GM19328 (cell line): ENCODE measurements around the gene LENG9.

Source experiments
- ATAC-seq: cut with Tn5 transposase; IDR thresholded peaks from one replicate; pipeline ENCODE4 v1.9.1; 2021; ENCODE audit warnings: mild to moderate bottlenecking, moderate library complexity; ENCODE audit not compliant: unreplicated experiment

The LENG9 gene

GRCh38 chr19:54444737-54445136 lies 18.8 kb downstream of the LENG9 start:
- ATAC-seq, result no peak

- ATAC-seq, result no peak
These were observed 22.9 kb downstream of the LENG9 start for GRCh38 chr19:54440641-54441040.

DNA sequence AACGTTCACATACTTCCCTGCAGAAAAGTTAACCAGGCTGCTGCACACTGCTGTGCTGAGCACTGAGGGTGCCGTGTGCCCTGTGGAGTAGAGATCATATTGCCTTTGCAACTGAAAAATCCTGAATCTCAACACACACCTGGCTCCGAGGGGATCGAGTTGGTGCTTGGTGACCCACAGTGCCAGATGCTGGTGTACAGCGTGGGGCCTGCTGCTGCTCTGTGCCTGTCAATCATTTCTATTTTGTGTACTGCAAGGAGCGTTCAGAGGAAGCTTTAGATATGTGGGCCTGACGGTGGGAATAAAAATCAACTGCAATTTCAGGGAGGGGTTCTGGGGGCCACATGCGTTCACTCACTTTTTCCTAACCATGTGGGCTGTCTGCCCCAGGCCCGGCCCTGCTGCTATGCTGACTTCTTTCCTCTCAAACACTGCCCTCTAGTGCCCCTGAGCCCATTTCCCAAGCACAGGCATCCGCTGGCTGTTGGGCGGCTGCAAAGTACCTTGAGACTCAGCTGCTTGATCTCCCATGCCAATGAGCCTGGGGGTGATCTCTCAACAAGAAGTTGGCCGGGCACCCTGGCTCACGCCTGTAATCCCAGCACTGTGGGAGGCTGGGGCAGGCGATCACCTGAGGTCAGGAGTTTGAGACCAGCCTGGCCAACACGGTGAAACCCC lies 24.3 kb downstream of the LENG9 start:
- ATAC-seq, result no peak

DNA sequence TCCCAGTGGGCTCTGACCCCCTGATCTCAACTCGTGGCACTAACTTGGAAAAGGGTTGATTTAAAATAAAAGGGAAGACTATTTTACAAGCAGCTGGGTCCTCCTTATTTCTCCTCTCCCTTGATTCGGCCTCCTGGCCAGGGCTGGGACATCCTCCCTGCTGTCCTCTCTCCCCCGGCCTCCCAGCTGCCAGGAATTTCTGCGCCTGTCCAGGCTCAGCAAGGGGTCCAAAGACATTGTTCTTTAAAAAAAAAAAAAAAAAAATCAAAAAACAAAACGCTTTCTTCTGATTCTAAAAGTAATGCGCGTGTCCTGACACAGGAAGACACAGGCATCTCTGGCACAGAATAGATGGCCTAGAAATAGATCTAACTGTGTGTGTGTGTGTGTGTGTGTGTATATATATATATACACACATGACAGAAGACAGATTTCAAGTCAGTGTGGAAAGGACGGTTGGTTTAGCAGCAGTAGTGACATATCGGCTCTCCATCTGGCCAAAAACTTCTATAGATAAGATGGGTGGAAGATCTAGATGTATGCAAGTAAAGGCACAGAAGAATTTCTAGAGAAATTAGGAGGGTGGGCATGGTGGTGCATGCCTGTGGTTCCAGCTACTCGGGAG lies 26.8 kb downstream of the LENG9 start:
- no peak for ATAC-seq

DNA sequence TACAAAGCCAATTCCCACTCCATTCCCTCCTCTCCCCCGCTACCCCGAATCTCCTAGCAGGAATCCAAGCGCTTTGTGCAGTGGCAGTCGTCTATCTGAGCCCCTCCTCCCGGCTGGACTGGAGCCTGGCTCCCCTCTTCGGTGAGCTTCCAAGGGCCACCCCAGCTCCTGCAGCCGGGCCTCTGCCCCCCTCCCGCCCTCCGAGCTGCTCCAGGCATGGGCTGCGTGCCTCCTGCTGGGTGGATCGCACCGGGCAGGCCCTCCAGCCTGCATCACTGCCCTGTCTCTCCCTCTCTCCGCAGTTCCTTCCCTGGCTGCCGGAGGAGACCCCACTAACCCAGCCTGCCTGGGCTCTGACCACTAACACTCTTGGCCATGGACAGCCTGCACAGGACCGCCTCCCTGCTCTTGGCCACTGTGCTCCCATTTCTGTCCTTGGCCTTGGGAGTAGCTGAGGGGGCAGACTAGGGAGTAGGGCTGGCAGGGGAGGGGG lies 27.5 kb downstream of the LENG9 start:
- ATAC-seq, result no peak

DNA sequence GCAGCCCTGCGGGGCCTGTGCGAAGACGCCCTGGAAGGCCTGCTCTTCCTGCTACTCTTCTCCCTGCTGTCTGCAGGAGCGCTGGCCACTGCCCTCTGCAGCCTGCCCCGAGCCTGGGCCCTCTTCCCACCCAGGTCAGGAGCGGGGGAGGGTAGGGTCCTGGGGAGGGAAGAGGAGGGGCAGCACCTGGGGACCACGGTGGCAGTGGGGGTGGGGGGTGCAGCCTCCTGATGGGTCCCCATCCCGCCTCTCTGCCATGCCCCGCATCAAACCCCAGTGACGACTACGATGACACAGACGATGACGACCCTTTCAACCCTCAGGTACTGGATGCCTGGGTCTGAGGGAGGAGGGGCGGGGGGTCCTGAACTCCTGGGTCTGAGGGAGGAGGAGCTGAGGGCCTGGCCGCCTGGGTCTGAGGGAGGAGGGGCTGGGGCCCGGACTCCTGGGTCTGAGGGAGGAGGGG lies 28.0 kb downstream of the LENG9 start:
- ATAC-seq, result no peak

GRCh38 chr19:54434873-54435214 lies 28.7 kb downstream of the LENG9 start:
- no peak for ATAC-seq

DNA sequence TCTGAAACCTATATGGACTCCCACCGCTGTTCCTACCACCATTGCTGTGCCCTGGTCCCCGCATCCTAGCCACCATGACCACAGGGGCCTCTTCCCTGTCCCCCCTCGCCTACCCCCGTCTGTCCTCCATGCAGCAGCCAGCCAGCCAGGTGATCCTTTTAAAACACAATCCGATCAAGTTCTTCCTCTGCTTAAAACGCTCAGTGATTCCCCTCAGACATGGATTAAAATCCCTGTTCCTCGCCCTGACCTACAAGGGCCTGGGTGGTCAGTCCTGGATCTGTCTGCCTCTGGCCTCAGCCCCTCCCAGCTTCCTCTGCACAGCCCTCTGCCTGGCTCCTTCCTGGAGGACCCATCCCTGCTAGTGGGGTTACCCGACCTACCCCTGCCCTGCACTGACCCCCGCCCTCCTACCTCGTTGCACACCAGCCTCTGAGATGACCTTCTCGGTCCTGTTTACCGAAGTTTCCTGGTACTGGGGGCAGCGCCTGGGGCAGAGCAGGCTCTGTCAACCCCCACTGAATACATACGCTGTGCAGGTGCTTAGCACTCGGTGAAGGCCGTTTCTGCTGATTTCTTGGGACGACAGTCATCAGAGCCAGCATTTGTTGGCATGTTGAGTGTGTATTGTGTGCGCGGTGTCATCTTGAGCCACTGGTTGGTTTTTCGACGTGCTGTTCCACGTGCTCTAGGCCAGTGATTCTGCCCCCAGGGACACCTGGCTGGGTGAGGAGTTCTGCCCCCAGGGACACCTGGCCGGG lies 29.3 kb downstream of the LENG9 start:
- ATAC-seq, result no peak

DNA sequence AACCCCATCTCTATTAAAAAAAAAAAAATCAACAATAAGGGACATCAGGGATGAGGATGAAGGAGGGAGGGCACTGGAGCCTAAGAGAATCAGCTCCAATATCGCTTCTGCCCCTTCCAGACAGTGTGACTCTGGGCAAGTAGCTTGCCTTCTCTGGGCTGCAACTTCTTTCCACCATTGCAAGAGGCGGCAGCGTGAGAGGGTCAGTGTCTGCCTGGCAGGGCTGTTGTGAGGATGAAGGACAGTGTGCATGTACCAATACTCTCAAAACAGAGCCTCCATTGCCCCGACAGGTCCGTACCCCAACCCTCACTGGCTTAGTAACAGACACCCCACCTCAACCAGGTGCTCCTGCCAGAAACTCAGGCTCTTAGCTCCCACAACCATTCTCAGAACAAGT lies 29.9 kb downstream of the LENG9 start:
- ATAC-seq, result no peak

DNA sequence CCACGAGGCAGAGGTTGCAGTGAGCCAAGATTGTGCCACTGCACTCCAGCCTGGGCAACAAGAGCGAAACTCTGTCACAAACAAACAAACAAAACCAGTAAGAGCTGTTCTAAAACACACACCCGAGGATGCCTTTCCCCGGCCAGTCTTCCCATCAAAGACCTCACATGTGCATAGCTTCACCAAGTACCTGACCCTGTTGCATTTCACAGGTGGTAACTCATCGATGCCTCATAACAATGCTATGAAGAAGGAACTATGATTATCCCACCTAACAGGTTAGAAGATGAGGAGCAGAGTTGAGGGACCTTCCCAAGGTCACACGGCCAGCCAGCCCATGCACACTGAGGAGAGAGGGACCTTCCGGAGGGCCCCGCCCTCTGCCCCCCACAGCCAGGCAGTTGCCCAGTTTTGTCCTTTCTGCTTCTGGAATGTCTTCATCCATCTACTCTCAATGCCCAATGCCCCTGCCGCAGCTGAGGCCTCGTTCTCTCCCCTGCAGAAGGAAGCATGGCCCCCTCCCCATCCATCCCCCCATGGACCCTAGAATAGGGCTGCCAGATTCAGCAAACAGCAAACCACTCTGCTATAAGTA lies 31.3 kb downstream of the LENG9 start:
- ATAC-seq, result no peak

DNA sequence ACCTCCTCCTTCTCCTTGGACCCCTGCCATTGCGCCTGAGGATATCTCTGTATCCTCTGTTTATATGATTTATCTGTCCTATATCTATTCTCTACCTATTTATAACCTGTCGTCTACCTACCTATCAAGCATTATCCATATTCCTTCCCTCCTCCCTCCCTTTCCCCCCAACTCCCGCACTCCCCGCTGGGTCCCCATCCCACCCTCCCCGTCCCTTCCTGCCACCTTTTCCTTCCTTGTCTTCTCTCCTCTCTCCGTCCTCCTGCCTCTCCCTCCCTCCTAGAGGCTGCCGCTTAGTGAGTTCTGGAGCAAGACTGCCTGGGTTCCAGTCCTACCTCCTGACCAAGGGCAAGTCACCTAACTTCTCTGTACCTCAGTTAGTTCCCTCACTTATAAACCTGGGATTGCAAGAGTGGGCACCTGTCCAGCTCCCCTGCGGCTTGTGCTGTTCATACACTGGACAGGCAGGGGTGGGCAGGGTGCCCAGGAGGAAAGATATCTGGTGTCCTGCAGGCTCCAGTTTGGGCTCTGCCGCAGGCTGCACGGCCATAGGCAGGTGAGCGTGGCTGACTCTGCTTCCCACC lies 32.2 kb downstream of the LENG9 start:
- no peak for ATAC-seq

DNA sequence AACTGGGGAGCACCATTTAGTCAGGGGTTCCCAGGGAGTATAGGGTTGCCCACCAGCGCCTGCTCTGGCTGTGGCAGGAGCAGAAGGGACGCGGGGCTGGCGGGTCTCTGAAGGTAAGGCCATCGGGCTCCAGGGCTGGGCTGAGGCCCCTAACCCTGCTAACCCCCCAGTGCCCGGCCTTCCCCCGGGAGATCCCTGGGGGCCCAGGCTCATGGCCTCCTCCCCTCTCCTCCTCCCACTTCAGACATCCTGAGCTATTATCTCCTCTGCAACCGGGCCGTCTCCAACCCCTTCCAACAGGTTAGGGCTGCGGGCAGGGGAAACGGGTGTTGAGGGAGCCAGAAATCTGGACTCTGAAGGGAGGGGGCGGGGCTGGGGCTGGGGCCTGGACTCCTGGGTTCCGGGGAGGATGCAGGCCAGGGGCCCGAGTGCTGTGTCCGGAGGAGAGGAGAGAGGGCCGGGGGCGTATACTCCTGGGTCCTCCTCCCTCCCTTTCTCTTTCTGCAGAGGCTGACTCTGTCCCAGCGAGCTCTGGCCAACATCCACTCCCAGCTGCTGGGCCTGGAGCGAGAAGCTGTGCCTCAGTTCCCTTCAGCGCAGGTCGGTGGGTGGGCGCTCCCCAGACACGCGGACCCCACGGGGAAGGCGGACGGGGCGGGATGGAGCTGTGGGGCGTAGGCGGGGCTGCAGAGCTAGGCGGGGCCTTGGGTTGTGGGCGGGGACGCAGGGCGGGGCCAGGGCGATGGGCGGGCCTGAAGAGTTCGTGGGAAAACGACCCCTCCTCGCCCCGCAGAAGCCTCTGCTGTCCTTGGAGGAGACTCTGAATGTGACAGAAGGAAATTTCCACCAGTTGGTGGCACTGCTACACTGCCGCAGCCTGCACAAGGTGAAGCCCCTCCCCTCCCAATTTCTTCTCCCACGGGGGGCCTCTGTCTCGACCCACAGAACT lies 33.0 kb downstream of the LENG9 start:
- ATAC-seq, result no peak

DNA sequence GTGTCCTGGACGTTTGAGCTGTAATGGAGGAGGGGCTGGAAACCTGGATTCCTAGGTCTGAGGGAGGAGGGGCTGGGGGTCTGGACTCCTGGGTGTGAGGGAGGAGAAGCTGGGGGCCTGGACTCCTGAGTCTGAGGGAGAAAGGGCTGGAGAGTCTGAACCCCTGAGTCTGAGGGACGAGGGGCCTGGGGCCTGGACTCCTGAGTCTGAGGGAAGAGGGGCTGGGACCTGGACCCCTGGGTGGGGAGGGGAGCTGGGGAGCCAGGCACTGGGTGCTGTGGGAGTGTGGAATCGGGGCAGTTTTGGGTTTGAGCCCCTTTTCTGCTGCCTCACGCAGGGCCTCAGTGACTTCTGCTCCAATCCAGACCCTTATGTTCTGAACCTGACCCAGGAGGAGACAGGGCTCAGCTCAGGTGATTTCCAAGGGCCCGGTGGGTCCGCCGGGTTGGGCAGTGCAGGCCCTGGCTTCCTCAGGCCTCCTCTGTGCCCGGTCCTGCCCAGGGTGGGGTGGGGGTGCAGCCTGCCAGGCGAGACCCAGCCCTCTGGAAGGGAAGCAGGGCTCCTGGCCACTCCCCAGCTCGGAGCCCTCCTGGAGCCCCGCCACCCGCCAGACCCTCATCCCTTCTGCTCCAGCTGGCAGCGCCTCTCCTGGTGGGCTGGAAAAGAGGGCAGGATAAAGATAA lies 33.9 kb downstream of the LENG9 start:
- no peak for ATAC-seq

- ATAC-seq, result no peak
These were observed 34.4 kb downstream of the LENG9 start for GRCh38 chr19:54429176-54429495.

GRCh38 chr19:54428323-54429175 lies 35.0 kb downstream of the LENG9 start:
- ATAC-seq, result no peak

DNA sequence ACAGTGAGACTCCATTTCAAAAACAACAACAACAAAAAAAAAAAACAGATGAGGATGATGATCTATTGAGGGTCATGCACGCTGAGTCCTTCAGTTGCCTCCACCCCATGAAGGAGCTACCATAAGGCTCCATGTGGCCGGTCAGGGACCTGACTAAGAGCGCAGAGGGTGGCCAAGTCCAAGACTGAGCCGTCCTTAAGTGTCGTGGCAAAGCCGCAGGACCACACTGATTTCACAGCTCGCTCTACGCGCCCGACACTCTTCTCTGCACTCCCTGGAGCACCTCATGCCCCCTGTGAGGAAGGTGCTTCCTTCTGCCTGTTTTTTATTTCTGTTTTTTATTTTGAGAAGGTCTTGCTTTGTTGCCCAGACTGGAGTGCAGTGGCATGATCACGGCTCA lies 36.0 kb downstream of the LENG9 start:
- ATAC-seq, result no peak

DNA sequence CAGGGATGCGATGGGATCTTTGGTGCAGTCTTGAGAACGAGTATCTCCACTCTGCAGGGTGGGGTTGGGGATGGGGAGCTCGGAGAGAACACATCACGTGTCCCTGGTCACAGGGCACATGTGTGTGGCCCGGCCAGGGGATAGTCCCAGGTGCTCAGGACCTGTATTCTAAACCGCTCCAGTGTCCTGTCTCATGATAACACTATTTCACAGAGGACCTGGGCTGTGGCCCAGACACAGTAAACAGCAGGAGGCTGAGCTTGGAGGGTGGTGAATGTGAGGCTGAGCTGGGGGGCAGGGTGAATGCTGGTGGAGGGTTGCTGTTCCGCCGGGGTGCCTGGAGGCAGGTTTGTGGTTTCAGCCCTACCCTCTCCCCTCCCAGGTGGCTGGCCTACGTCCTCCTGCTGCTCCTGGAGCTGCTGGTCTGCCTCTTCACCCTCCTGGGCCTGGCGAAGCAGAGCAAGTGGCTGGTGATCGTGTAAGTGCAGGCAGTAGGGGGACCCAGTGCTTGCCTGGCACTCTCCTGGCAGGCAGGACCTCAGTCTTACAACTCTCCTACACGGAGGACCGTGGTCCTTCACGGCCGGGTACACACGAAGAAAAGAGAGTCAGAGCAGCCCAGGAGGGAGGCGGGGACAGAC lies 37.2 kb downstream of the LENG9 start:
- no peak for ATAC-seq

GRCh38 chr19:54425382-54425723 lies 38.2 kb downstream of the LENG9 start:
- no peak for ATAC-seq
